Amygdala (tissue), 56 donors: Measurements from ENCODE around the gene EPHA10.

ENCODE experiments used
- DNase-seq, 56 donors: peaks; one replicate each; lab custom pipeline; 2025; lab: John Stamatoyannopoulos, UW

EPHA10 gene

DNA sequence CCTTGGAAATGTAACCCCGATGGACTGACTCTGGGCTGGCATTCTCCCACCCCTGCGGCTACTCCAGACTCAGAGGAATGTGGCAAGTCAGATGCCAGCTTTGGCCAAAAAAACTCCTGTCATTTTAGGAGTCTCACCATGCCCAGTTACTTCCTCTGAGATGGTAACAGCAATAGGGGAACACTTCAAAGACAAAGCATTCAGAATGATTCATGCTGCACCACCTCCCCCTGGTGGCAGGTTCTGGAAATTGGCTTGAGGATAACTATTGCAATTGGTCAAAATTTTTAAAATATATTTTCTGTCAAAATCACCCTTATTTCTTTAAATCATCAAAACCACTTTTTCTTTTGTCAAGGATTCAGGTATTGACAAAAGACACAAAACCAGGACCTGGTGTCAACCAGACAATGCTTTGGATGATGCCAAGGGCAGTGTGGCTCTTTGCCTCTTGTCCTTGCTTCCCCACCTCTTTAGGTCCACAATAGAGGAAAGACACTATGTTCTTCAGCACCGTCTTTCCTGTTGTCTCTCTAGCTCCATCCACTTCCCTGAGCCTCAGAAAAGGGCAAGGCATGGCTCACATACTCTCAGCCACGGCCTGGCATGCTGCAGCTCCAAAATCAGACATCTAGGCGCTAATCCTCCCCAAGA, 82.5 kb downstream of the EPHA10 start:
- peak in 46 of 56 donors; percentile 4 to 90 (median 42) for DNase-seq

DNA sequence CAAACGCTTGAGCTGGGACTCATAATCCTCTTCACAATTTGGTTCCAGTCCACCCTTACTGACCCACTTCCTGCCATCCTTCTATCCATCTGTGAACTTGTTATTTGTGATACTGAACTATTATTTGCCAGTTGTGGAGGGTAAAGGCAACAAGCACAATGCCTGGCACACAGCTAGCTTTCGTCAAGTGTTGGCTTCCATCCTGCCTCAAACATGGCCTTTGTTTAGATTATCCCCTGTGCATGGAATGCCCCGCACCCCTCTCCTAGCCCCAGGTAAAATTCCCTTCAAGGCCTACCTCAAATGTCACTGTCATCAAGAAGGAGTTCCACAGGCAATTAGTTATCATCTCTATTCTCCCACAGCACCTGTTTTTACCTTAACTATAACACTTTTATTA, 84.0 kb downstream of the EPHA10 start:
- DNase-seq = no peak

DNA sequence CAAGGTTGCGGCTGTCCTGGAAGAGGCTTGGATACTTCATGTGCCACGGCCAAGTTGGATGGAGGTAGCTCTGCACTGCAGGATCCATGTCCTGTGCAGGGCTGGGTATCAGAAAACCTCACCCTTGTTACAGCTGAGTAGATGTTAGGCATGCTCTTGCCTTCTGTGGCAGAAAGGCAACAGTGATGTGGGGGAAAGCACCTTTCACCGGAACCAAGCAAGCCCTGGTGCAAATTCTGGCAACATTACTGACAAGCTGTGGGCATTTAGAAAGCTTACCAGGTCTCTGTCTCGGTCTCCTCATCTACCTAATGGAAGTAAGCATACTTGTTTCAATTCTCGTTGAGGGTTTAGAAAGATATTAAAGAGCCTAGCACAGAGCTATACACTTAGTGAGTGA, 87.1 kb downstream of the EPHA10 start:
- no peak for DNase-seq

DNA sequence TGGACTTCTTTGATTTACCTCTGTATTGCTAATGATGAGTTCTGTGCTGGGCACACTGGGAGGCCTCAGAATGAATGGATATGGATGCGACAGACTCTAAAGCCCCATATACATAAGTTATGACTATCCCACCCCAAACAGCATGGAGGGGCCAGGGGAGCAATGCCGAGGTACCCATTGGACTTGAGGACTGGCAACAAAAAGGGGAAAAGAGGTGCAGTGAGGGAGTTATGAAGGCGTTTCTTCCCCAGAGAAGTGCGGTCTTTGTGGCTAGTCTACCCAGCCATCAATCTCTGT, 87.8 kb downstream of the EPHA10 start:
- no peak for DNase-seq

DNA sequence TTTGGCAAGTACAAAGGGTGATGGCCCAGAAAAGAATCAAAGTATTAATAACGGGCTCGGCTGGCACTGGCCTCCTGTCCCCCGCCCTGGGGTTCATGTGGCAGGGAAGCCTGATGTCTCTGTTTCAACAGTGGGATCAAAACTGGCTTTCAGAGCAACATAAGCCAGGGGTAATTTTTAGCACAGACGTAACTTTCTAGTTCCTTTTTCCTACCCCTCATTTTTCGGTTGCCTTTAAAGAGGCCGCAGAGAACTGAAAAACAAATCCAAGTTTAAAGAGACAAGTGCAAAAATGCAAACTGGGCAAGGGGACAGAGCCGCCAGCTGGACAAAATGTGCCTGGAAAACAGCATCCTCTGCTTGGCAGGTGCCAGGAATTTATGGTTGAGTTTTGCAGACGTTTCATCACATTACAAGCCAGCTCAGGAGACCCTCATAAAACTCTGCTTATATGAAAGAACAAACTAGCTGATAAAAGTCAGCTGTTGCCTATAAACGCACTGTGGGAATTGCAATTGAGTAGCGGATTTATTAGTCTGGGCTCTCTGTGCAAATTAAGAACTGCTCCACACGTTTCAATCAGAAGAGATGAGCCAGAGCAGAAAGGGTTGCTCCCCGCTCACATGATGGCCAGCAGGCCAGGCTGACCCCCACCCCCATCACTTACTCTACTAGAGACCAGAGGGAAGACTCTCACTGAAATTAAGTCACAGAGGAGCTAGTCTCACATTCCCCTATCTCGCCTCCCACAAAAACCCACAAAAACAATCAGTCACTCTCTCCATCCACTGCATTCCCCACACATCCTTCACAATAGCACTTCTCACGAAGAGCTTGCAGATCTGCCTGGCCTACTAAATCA, 88.4 kb downstream of the EPHA10 start:
- DNase-seq = peak in 4 of 56 donors; percentile 3 to 25 (median 14)

DNA sequence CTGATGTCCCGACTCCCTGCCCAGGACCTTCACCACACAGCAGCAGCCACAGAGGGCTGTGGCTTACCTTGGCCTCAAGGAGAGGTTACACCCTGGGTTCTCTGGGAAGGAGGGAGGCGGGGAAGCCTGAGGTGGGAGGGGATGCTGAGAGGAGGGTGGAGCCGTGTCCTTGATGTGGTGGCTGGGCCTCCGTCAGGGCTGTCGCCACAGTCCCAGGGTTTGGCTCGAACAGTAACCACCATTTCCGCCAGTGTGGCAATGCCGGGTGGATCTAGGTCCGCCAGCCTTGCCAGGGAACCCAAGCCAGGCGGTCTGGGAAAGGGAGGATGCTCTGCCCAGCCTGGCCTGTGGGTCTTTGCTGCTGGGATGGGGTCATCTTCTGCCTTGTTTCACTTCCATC, 91.0 kb downstream of the EPHA10 start:
- no peak for DNase-seq

DNA sequence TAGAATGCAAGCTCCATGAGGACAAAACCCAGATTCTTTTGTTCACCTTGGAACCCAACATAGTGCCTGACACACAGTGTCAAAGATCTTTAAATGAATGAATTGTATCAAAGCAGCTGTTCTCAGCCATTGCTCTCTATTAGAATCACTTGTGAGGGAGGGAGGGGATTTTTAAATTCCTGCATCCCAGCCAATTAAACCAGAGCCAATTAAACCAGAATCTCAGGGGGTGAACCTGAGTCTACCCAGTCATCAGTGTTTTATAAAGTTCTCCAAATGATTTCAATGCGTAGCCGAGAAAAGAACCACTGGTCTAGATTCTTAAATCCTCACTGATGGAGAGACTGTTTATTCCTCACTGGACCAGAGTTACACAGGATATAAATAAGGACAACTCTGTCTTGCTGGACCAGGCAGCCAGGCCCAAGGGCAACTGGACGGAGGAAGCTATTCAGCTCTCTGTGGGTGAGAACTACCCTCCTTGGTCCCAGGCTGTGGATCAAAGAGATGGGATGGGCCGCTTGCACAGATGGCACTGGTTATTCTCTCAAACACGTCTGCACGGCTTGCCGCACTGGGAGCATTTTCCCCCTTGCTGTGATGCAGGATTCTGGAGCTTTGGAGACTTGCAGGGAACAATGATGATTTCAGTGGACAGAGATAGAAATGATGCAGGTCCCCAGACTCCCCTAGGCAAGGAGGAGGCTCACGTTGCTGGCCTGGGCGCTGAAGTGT, 92.6 kb downstream of the EPHA10 start:
- no peak for DNase-seq

DNA sequence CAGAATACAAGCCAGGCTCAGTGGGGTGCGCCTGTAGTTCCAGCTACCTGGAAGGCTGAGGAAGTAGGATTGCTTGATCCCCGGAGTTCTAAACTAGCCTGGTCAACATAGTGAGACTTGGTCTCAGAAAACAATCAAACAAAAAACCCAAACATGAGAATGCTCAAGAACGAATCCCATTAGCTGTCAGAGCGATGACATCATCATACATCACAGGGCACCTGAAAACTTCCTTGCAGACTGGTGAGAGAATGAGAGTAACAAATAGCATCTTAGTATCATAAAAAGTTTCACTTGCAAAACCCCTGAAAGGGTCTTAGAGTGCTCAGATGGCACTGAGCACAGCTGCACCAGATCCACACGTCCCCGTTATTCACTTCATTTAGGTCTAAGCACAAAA, 93.7 kb downstream of the EPHA10 start:
- no peak for DNase-seq

DNA sequence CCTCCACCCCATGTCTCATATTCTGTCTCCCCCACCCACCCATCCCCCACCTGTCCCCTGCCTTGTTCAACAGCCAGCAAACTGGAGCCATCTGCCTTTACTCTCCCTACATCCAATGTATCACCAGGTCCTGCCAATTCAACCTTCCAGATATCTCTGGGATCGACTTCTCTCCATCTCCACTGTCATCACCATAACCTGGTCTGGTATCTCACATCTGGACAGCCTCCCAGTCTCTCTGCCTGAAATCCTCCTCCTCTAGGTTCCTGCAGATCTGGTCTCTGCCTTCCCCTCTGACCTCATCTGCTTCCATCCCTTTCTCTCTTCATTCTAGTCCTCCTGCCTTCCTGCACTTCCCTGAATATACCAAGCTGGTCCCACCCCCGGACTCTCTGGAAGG, 94.8 kb downstream of the EPHA10 start:
- DNase-seq = no peak

DNA sequence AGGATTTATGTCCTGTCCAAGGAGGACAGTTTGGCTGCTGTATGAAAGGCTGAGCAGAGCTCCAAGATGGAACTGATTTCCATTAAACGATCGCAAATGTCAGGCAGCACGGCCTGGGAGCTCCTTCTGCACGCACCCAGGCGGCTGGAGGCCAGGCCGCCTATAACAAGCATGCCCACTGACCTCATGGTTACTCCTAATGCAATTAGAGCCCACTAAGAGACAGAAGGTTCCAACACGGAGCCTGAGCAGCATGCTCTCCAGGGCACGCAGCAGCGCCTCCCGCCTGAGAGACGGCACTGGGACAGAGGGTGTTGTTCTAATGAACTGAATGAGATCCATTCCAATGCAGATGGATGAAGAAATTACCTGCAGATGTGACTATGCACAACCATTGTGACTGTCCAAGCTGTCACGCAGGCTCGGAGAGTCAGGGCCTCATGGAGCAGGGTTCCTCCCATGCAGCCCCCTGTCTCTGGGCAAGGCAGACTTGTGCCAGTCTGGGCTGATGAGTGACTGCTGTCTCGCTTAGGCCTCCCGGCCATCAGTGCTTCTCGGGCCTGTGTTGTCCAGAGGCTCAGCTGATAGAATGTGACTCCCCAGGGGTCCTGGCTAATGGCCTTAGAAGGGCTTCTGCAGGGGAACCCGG, 97.8 kb downstream of the EPHA10 start:
- DNase-seq = no peak

DNA sequence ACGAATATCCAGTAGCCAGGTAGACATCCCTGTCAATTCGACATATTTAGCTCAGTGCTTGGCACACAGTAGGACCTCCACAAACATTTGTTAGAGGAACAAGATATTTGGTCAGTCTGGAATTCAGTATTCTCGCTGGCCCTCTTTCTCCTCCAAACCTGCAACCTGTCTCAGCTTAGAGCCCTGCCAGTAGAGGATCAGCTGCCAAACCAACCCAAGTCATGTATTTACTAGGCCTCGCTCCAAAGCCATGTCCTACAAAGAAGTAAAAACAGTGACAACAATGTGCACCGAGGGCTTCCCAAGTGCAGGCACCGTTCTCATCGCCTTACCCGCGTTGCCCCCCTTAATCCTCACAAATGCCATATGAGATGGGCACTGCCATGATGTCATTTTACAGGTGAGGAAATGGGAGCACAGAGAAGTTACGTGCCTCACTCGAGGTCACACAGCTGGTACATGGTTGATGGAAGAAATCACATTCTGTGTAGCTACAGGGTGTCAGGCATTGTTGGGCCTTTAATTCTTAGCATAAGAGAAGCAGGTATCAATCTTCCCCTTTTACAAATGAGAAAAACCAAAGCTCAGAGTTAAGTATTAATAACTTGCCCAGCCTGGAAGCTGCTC, 98.6 kb downstream of the EPHA10 start:
- DNase-seq = no peak
